ENCODE data around the gene BICC1. TPM values are rescaled to one million over a fixed set of nuclear protein-coding genes. Genes with fewer than 3 reads are reported as not detected.

The BICC1 gene
- total RNA-seq, 1 experiment from 2014 or later = not detected

GRCh38 chr10:58830697-58831096 is 318.0 kb downstream of the BICC1 start:
- Histone ChIP-seq H3K4me3 (replicated peaks in 1 of 2; ENCODE audit: low read depth in 1 of 2, low read length in 2 of 2) (no peak overlapping the region), H3K9ac (ENCODE audit: low read length) (no peak overlapping the region), H3K79me2 (ENCODE audit: insufficient read depth, low read length) (no peaks in the 10 kb centered on the region), H3K4me2 (ENCODE audit: low read length) (no peak overlapping the region), H3K9me2 (ENCODE audit: insufficient read depth) (no peaks in the 10 kb centered on the region), H3K36me3 (ENCODE audit: control insufficient read depth in 1 of 2, insufficient read depth in 2 of 2, low read length in 2 of 2) (no peaks in the 10 kb centered on the region), H2AFZ (ENCODE audit: low read depth, low read length, poor library complexity, severe bottlenecking) (no peak overlapping the region), H3K9me3 (ENCODE audit: control insufficient read depth in 1 of 2, insufficient read depth in 1 of 2, low read depth in 1 of 2, low read length in 2 of 2) (no peaks in the 10 kb centered on the region), H3K27me3 (ENCODE audit: insufficient read depth, low read length) (no peaks in the 10 kb centered on the region), H3K4me1 (ENCODE audit: control insufficient read depth in 1 of 2, insufficient read depth in 2 of 2, low read length in 2 of 2) (no peaks in the 10 kb centered on the region), H3K27ac (ENCODE audit: low read depth, low read length) (no peak overlapping the region), H4K20me1 (ENCODE audit: insufficient read depth) (no peaks in the 10 kb centered on the region)
- no peak for TF ChIP-seq YY1 (IDR thresholded peaks at IDR 0.05; ENCODE audit: extremely low read depth, insufficient replicate concordance, low read depth, low read length)
- ChIA-PET RAD21 (ENCODE audit: low non-redundant PET in 1 of 2, low total read pairs in 2 of 2, uncharacterized antibody in 2 of 2, unreplicated experiment in 2 of 2) (no interaction called here), POLR2A (no interaction called here), CTCF (no interaction called here)
- intact Hi-C loops (cut with micrococcal nuclease) = no loop called here
- BruUV-seq (replicated peaks) = no TSS peak
- no peak for ATAC-seq
- DNase-seq (ENCODE audit: low read depth, low spot score) = no peak

GRCh38 chr10:58833771-58834561 is 321.3 kb downstream of the BICC1 start:
- ChIA-PET CTCF (no interaction called here), POLR2A (no interaction called here), RAD21 (ENCODE audit: low non-redundant PET in 1 of 2, low total read pairs in 2 of 2, uncharacterized antibody in 2 of 2, unreplicated experiment in 2 of 2) (no interaction called here)
- Histone ChIP-seq H3K27me3 (ENCODE audit: insufficient read depth, low read length) (no peaks in the 10 kb centered on the region), H3K36me3 (ENCODE audit: control insufficient read depth in 1 of 2, insufficient read depth in 2 of 2, low read length in 2 of 2) (no peaks in the 10 kb centered on the region), H3K4me3 (replicated peaks in 1 of 2; ENCODE audit: low read depth in 1 of 2, low read length in 2 of 2) (no peak overlapping the region), H3K27ac (ENCODE audit: low read depth, low read length) (no peak overlapping the region), H3K4me1 (ENCODE audit: control insufficient read depth in 1 of 2, insufficient read depth in 2 of 2, low read length in 2 of 2) (no peaks in the 10 kb centered on the region), H3K9me3 (ENCODE audit: control insufficient read depth in 1 of 2, insufficient read depth in 1 of 2, low read depth in 1 of 2, low read length in 2 of 2) (no peaks in the 10 kb centered on the region), H3K4me2 (ENCODE audit: low read length) (no peak overlapping the region), H3K9me2 (ENCODE audit: insufficient read depth) (no peaks in the 10 kb centered on the region), H2AFZ (ENCODE audit: low read depth, low read length, poor library complexity, severe bottlenecking) (no peak overlapping the region), H3K9ac (ENCODE audit: low read length) (no peak overlapping the region), H3K79me2 (ENCODE audit: insufficient read depth, low read length) (no peaks in the 10 kb centered on the region), H4K20me1 (ENCODE audit: insufficient read depth) (no peaks in the 10 kb centered on the region)
- BruUV-seq (replicated peaks) = no TSS peak
- ATAC-seq = no peak
- intact Hi-C loops (cut with micrococcal nuclease) = no loop called here
- DNase-seq (ENCODE audit: low read depth, low spot score) = no peak
- TF ChIP-seq FOSL1 (IDR thresholded peaks at IDR 0.05; ENCODE audit: low read depth) = no peak
- TF ChIP-seq CTCF (IDR thresholded peaks at IDR 0.05 in 2 of 3, conservative IDR thresholded peaks at IDR 0.05 in 1 of 3; ENCODE audit: borderline replicate concordance in 1 of 3, insufficient read depth in 1 of 3, low read depth in 2 of 3, low read length in 2 of 3) = no peak
- no peak for TF ChIP-seq JUND (IDR thresholded peaks at IDR 0.05)
- TF ChIP-seq MAX (IDR thresholded peaks at IDR 0.05) = no peak
- TF ChIP-seq TCF7L2 (IDR thresholded peaks at IDR 0.05; ENCODE audit: borderline replicate concordance, extremely low read depth, insufficient read depth, insufficient read length) = no peak
- no peak for TF ChIP-seq ELF1 (IDR thresholded peaks at IDR 0.05; ENCODE audit: borderline replicate concordance, low read depth)
- TF ChIP-seq EZH2phosphoT487 (IDR thresholded peaks at IDR 0.05; ENCODE audit: borderline replicate concordance) = no peak
- no peak for TF ChIP-seq CBX3 (IDR thresholded peaks at IDR 0.05; ENCODE audit: low read depth)
- no peak for TF ChIP-seq CEBPB (IDR thresholded peaks at IDR 0.05; ENCODE audit: low read depth)
- TF ChIP-seq SRF (IDR thresholded peaks at IDR 0.05; ENCODE audit: low read depth) = no peak
- no peak for TF ChIP-seq REST (IDR thresholded peaks at IDR 0.05; ENCODE audit: low read depth)
- no peak for TF ChIP-seq ZFX (IDR thresholded peaks at IDR 0.05)
- TF ChIP-seq POLR2AphosphoS5 (IDR thresholded peaks at IDR 0.05; ENCODE audit: low read depth, low read length) = no peak
- TF ChIP-seq POLR2A (IDR thresholded peaks at IDR 0.05; ENCODE audit: borderline replicate concordance, extremely low read depth, insufficient read depth, insufficient read length) = no peak
- no peak for TF ChIP-seq SIN3A (IDR thresholded peaks at IDR 0.05; ENCODE audit: low read depth)
